Measurements from ENCODE around the gene ITGA2B. TPM values are rescaled to one million over a fixed set of nuclear protein-coding genes. Genes with fewer than 3 reads are reported as not detected.

The ITGA2B gene
- total and polyA plus RNA-seq, 2 of the 8 experiments (the other 6 are each of a cell fraction or from before 2014, with no cell fraction given), result 6.9 to 12.3 TPM

DNA sequence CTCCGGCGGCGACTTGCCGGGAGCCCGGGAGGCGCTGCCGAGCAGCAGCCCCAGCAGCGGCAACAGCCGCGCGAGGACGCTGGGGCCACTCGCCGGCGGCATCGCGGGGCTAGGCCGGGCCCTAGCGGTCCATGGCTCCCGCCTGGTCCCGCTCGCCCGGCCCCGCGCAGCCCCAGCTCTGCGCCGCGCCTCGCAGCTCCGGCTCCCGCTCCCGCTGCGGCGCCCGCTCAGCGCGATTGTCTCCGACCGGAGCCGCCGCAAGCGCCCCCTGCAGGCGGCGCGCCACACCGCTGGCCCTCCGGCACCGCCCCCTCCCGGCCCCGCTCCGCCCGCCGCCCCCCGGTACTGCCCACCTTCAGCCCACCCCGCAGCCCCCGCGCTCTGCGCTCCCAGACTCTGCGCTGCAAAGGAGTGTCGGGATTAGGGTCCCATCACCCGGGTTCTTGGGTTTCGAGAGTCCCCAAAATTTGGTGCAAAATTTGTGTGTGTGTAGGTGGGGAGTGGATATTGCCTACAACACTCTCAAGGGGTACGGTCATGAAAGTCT lies 25.8 kb downstream of the ITGA2B start, which contains the start of gene FAM171A2 (continued):
- TF ChIP-seq CREB1 (IDR thresholded peaks at IDR 0.05) (peak; percentile 31; the same call in 1 of the 2 replicates), TAF1 (IDR thresholded peaks at IDR 0.05; ENCODE audit: low read depth, low read length) (peak; percentile 53; the same call in 1 of the 2 replicates), NANOG (IDR thresholded peaks at IDR 0.05; ENCODE audit: insufficient read depth, low read depth, low read length, poor library complexity, severe bottlenecking) (peak; percentile 56), RAD21 (IDR thresholded peaks at IDR 0.05 in 1 of 2, conservative IDR thresholded peaks at IDR 0.05 in 1 of 2; ENCODE audit: low read depth in 2 of 2, low read length in 2 of 2) (peak in 1 of 2 experiments; percentile 34; a peak in 2 of 4 replicates)
- TF ChIP-seq, protein P1, sequence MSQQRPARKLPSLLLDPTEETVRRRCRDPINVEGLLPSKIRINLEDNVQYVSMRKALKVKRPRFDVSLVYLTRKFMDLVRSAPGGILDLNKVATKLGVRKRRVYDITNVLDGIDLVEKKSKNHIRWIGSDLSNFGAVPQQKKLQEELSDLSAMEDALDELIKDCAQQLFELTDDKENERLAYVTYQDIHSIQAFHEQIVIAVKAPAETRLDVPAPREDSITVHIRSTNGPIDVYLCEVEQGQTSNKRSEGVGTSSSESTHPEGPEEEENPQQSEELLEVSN (IDR thresholded peaks at IDR 0.05), result no peak
